HG03095 (cell line): ENCODE measurements around the gene NFIA.

Experiments used
- ATAC-seq: cut with Tn5 transposase; IDR thresholded peaks from one replicate; pipeline ENCODE4 v1.9.1; 2021; ENCODE audit warnings: moderate library complexity; ENCODE audit not compliant: unreplicated experiment

NFIA gene

DNA sequence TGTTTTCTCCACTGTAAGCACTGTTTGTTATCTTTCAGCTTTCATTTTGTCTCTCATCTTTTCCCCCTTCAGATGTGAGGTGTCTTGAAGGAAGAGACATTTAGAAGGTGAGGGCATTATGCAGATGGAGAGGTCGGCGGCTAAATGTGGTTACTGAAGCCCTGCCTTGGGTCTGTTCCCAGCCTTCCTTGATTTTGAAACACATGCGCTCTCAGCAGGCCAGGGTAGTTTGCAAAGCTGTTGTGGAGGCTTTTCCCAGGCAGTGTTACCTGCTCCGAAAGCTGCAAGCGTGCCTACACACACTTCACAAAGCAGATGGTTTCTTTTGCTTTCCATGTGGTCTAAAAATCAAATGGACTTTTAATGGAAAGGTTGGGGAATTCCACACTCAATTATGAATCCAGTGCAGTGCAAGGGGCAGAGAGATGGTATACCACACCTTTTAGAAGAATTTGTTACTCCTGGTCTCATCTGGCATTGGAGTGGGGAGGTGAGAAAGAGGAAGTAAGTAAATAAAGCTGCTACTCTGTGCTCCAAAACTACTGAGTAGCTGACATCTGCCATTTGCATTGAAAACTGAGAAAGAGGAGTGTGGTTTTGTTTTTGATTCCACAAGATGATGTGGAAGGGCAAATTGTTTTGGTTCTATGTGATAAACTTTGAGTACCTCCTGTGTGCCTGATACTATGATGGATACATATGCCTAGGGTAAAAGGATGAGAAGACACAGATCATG, 91.9 kb downstream of the NFIA start:
- ATAC-seq = no peak

DNA sequence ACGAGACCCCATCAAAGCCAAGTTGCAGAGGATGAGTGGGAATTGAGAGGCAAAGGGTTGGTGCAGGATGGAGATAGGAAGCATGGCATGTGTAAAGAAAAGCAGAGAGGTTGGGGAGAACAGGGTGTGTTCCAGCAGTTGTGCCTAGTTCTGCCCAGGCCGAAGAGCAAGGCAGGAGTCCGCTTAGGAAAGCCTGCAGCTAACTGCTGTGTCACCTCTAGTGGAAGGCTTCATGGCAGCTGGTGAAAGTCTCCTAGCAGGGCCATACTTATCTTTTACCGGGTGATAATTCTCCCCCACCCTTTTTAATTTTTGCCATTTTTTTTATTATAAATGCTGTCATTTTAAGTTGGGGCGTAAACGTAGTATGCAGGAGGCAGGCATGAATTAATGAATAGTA, 93.6 kb downstream of the NFIA start:
- no peak for ATAC-seq

DNA sequence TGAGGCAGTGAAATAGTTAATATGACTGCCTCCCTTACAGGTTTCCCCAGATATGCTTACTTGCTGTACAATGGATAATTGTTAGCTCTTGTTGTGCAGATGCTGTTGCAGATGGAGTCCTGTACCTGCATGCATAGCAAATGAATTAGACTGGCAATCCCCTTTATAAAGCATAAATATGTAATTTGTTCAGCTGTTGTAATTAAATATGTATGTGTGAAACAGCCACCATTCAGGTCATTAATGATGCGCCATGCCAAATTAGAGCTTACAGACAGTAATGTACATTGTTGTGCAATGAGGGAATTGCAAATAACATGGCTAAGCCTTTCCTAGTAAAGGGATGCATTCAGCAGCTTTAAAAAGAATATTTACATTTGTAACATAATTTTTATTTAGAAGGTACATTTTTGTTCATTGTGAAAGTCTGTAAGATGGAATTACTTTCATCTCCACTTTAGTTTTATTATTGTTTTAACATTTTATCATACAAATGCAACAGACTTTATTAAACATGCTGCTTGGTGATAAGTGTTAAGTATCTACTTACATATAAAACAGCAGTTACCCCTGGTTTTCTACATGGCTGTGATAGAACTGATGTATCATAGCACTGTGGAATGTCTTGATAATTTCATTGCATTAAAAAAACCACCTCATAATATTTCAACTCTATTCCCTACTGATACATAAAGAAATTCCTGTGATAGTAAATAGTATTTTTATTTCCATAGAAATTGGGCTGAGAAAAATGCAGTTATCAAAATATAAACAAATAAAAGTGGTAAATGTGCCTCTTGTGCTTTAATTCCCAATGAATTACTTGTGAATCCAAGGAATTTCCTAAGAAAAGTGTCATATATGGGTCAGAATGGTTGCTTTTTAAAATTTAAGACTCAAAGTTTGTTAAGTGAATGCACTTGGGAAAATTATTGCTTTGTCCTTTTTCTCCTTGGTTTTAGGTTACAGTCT, 99.0 kb downstream of the NFIA start:
- ATAC-seq = no peak

DNA sequence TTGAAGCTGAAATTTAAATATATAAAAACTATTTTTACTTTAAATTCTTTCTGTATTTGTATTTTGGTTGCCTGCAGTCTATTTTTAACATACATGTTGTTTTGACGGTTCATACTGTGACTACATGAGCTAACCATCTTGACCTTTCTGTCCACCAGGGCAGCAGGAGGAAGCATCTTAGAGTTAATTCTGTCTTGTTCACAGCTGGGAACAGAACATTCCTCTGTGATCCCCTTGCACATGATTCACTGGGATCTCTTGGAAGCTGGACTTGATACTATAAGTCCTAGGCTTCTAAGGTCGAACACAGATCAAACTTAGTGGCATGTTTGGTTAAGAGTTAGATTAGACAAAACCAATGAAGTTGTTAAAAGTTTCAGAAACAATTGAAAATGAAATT, 99.7 kb downstream of the NFIA start:
- no peak for ATAC-seq

- no peak for ATAC-seq
Observed at GRCh38 chr1:61182480-61182879, 100.1 kb downstream of the NFIA start.

DNA sequence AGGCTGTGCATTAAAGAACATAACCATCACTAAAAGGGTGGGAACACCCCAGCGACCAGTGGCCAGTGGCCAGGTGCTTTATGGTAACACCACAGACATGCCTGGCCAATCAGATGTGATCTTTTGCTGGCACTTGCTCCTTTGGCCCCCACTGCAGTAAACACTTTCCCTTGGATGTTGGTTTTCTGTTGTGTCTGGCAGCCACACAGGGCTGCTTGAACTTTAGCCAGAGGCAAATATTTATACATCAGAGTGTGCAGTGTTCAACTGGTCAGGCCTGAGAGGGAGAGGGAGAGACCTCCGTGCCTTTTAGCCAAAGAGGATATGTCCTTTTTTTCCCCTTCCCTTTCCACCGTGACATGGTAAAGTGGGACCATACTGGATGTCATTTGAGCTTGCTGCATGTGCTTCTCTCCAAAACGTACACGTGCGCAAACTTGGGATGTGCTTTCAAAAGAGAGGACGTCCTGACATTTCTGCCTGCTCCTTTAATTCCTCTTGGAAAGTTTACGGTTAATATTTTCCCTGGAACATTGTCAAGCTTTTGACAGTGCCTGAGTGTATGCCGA, 101.2 kb downstream of the NFIA start:
- no peak for ATAC-seq

DNA sequence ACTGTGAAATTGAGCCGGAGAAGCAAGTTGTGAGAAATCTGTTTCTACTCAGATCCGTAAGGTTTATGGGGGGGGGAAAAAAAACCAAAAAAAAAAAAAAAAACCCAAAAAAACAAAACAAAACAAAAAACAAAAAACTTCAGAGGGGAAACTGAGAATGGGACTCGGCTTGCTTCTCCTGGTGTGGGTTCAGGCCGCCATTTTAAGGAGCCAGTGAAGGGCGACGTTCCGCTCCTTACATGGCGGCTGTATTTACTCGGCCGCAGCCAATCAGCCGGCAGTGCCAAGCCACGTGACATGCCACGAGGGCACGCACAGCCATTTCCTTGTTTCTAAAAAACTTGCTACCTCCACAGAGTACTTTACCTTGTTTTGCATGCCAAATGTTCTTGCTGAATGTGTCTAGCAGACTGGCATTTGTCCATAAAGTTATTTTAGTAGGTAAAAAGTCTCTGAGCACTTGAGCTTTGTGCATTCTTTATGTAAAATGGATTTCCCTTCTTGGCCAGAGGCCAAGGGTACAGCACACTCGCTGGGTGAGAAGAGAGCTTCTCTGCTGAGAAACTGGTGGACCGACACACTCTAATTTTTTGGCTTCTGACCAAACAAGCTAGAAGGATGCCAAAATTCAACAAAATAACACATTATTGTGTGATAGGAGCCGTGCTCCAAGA, 101.8 kb downstream of the NFIA start:
- ATAC-seq = no peak

GRCh38 chr1:61184714-61185106, 102.3 kb downstream of the NFIA start:
- ATAC-seq = no peak

GRCh38 chr1:61186753-61187152, 104.4 kb downstream of the NFIA start:
- no peak for ATAC-seq

- no peak for ATAC-seq
Observed at GRCh38 chr1:61187352-61188086, 105.2 kb downstream of the NFIA start.

- no peak for ATAC-seq
Observed at GRCh38 chr1:61190153-61190552, 107.8 kb downstream of the NFIA start.

DNA sequence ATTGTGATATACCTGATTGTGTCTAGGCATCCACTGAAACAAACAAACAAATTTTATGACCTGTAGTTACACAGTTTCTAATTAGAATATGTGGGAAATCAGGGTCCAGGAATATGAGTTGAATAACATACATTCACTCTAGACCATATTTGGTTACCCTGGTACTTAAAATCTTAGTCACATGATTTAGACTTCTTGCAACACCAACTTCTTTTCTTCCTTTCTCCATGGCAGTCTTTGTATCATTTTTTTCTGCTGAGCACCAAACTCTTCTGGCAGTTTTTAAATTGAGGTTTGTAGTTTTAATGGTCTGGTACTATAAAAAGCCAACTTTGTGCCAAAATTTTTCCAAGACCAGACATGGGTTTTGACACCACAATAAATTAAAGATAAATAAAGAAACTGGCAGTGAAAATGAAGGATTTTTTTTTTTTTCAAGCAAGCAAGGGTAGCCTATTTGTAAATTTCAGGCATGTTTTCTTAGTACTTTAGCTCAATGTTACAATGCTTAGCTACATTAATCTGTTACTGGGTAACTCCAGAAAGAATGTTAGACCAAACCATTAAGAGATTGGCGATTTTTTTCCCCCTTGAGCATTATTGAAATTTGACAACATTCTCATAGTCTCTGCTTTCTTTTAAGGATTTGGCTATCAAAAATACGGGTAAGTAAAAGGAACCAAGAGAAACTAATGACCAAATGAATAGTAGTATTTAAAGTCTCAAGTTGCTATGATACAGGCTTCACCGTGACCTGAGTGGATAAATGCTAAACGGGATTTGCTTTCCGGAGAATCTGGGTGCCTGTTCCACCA, 108.5 kb downstream of the NFIA start:
- no peak for ATAC-seq

DNA sequence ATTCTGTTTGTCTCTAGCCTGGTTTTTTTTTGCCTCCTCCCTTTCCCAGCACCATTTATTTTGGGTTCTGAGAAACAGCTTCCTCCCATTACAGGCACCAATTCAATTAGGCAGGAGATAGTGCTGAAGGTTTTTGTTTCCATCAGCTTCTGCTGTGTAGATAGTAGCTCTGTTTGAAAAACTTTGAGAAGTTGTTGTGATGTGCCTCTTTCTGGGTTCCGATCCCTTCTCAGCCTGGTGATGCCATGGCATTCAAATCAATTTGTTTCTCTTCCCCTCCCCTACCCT, 109.0 kb downstream of the NFIA start:
- no peak for ATAC-seq

DNA sequence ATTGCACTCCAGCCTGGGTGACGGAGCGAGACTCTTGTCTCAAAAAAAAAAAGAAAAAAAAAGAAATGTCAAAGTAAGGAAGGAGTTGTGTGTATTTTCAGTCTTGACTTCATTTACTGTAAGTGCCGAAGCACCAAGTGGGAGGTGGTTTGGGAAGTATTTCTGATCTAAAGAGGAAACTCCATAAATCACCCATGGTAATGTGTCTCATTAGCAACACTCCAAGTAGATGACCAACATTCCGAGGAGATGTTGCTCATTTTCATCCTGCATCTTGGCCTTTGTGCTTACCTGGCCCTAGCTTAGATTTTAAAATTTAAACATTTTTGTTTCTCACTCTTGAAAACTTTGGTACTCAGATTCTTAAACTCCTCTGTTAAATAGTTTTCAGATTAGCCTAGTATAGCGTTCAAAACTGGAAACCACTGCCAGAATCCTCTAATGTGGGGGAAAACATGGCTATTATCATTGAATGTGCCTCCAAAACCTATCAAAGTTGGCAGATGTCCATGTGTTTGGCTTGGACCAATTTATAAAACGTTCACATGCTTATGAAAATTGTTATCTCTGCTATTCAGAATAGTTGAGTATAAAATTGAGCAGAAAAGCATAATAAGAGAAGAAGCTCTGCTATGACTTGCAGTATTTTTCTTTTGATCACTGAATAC, 110.4 kb downstream of the NFIA start:
- ATAC-seq = no peak

- ATAC-seq = no peak
Observed at GRCh38 chr1:61193808-61194207, 111.4 kb downstream of the NFIA start.

DNA sequence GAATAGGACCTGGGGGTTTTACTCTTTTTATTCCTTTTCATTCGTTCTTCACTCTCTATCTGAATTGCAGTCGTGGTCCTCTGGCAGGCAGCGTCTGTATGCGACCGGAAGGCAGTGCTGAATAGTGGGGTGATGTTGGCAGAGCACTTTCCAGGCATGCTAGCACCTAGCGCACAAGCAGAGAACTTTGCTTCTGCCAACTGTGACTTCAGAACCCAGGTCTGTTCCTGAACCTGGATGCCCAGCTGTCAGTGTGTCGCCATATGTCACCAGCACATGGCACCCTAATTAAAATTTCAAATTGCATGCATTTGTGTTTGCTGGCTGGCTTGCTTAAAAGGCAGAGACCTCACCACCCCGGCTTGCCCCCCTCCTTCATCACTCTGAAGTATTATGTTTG, 116.2 kb downstream of the NFIA start:
- ATAC-seq = no peak

DNA sequence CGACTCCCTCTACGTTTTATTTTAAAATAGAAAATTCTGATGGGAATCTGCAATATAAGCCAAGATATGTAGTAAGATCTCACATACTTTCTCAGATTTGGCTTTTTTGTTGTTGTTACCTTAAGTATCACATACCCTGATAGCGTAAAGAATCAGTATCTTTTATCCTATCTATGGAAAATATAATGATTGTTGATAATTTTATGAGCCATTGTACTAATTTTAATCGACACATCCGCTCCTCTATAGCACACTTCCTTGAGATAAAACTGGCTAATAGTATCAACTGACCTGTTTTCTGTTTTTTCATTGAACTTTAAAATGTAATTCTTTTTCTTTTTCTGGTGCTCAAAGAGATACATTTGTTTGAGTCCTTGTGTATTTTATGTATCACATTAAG, 118.7 kb downstream of the NFIA start:
- ATAC-seq = no peak

GRCh38 chr1:61202854-61203598, 120.7 kb downstream of the NFIA start:
- ATAC-seq = no peak

GRCh38 chr1:61204528-61204927, 122.2 kb downstream of the NFIA start:
- no peak for ATAC-seq
